Measurements from ENCODE around the gene GOLGA3. TPM values are rescaled to one million over a fixed set of nuclear protein-coding genes. Genes with fewer than 3 reads are reported as not detected.
"Not testable (repeated sequence)": the region's sequence is repeated elsewhere in the genome, so short reads cannot be mapped to it uniquely, and the experiment has no call there.

GOLGA3 gene
- total RNA-seq, 5 donors from 2014 or later (not counting 1 experiment from before 2014, with no cell fraction given), result 49.1 to 77.9 (median 67.4) TPM

GRCh38 chr12:132872073-132872855 is 43.6 kb upstream of the GOLGA3 start:
- Mint-ChIP-seq H3K27me3 (no peaks in the 10 kb centered on the region), H3K36me3 (peaks cover 50% of the 10 kb centered on the region), H3K27ac (peak overlapping the region; percentile 90 to 92), H3K4me1 (peaks cover 24 to 31% (median 28%) of the 10 kb centered on the region in 3 donors), H3K4me3 (peak overlapping the region; percentile 40 to 75 (median 47)), H3K9me3 (no peaks in the 10 kb centered on the region)
- H3K27ac ChIP-seq (ENCODE audit: low read length), result peak overlapping the region; percentile 26
- H3K9me3 ChIP-seq, result no peaks in the 10 kb centered on the region
- ChIA-PET CTCF (no interaction called here), POLR2A (no interaction called here)
- H3K4me3 ChIP-seq (ENCODE audit: control insufficient read depth in 1 of 2, extremely low read depth in 1 of 2, low read length in 1 of 2), result no peak overlapping the region
- no peaks in the 10 kb centered on the region for H3K27me3 ChIP-seq (replicated peaks in 1 of 2; ENCODE audit: control insufficient read depth in 2 of 2, extremely low read depth in 1 of 2, insufficient read depth in 2 of 2, low read length in 1 of 2)
- H3K36me3 ChIP-seq (ENCODE audit: control insufficient read depth in 2 of 2, extremely low read depth in 1 of 2, insufficient read depth in 1 of 2, low read length in 1 of 2), result peaks cover 11 to 69% of the 10 kb centered on the region in 2 donors
- DNase-seq (peak in 4 of 35 experiments; percentile 7 to 20 (median 10)), ATAC-seq (replicated peaks in 1 of 4) (peak; percentile 10 to 58 (median 21))
- WGBS (ENCODE audit: insufficient coverage), result 81% methylated on average over 9 of the region's 21 CpGs
- H3K4me1 ChIP-seq (ENCODE audit: control insufficient read depth in 1 of 2, extremely low read depth in 1 of 2, insufficient read depth in 2 of 2, low read length in 2 of 2), result peaks cover 17 to 30% of the 10 kb centered on the region in 2 experiments

DNA sequence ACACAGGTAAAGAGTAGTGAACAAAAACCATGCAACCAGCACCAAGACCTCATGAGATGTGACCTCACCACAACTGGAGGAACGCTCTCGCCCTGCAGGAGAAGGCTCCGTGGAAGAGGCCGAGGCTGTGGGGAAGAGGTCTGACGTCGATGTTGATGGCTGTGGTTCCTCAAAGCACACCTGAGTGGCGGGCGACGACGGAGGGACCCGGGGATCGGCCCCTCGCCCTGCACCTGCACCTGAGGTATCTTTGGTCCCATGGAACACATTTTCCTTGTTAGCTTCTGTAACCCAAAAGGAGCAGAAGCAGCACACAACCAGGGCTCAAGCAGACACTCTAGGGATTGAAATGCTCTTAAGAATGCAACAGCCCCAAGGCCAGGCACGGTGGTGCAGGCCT is 40.9 kb upstream of the GOLGA3 start:
- Histone ChIP-seq H3K36me3 (ENCODE audit: control insufficient read depth in 2 of 2, extremely low read depth in 1 of 2, insufficient read depth in 1 of 2, low read length in 1 of 2) (peaks cover 6 to 73% of the 10 kb centered on the region in 2 donors), H3K27ac (ENCODE audit: low read length) (no peak overlapping the region), H3K4me3 (ENCODE audit: control insufficient read depth in 1 of 2, extremely low read depth in 1 of 2, low read length in 1 of 2) (no peak overlapping the region), H3K9me3 (no peaks in the 10 kb centered on the region), H3K4me1 (ENCODE audit: control insufficient read depth in 1 of 2, extremely low read depth in 1 of 2, insufficient read depth in 2 of 2, low read length in 2 of 2) (peaks cover 28 to 41% of the 10 kb centered on the region in 2 experiments), H3K27me3 (replicated peaks in 1 of 2; ENCODE audit: control insufficient read depth in 2 of 2, extremely low read depth in 1 of 2, insufficient read depth in 2 of 2, low read length in 1 of 2) (no peaks in the 10 kb centered on the region)
- DNase-seq, result no peak
- no peak for ATAC-seq (replicated peaks in 1 of 4)
- Mint-ChIP-seq H3K9me3 (no peaks in the 10 kb centered on the region), H3K4me3 (no peak overlapping the region), H3K27ac (no peak overlapping the region), H3K27me3 (no peaks in the 10 kb centered on the region), H3K36me3 (peaks cover 50% of the 10 kb centered on the region), H3K4me1 (peaks cover 31 to 42% (median 41%) of the 10 kb centered on the region in 3 donors)
- ChIA-PET CTCF (no interaction called here), POLR2A (no interaction called here)
- WGBS (ENCODE audit: insufficient coverage), result 82% methylated on average over 14 of the region's 14 CpGs

DNA sequence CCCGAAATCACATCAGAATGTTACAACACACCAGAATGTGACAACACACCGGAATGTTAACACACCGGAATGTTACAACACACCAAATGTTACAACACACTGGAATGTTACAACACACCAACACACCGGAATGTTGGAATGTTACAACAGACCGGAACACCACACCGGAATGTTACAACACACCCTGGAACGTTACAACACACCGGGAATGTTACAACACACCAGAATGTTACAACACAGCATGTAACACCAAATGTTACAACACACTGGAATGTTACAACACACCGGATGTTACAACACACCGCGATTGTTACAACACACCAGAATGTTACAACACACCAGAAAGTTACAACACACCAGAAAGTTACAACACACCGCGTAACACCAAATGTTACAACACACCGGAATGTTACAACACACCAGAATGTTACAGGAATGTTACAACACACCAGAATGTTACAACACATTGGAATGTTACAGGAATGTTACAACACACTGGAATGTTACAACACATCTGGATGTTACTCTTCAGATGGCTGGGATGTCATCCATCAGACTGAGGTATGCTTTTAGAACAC is 37.7 kb upstream of the GOLGA3 start:
- H3K27ac ChIP-seq (ENCODE audit: low read length), result no peak overlapping the region
- ChIA-PET CTCF (interaction anchor here in 1 of 2 donors (1.8 kb wide), 1 partner anchor 38 kb away, joined by 5 read pairs; no protein-coding TSS in a partner anchor), POLR2A (no interaction called here)
- H3K4me1 ChIP-seq (ENCODE audit: control insufficient read depth in 1 of 2, extremely low read depth in 1 of 2, insufficient read depth in 2 of 2, low read length in 2 of 2), result peaks cover 17 to 19% of the 10 kb centered on the region in 2 experiments
- peak overlapping the region; percentile 89 to 97 for H3K27ac Mint-ChIP-seq
- ATAC-seq (replicated peaks in 1 of 4) (no peak), DNase-seq (no peak)
- H3K27me3 ChIP-seq (replicated peaks in 1 of 2; ENCODE audit: control insufficient read depth in 2 of 2, extremely low read depth in 1 of 2, insufficient read depth in 2 of 2, low read length in 1 of 2), result no peaks in the 10 kb centered on the region
- peaks cover 17 to 21% (median 20%) of the 10 kb centered on the region in 3 donors for H3K4me1 Mint-ChIP-seq
- H3K36me3 ChIP-seq (ENCODE audit: control insufficient read depth in 2 of 2, extremely low read depth in 1 of 2, insufficient read depth in 1 of 2, low read length in 1 of 2), result peaks cover 9 to 66% of the 10 kb centered on the region in 2 donors
- H3K27me3 Mint-ChIP-seq, result no peaks in the 10 kb centered on the region
- H3K9me3 ChIP-seq, result no peaks in the 10 kb centered on the region
- peaks cover 36% of the 10 kb centered on the region for H3K36me3 Mint-ChIP-seq
- no peak overlapping the region for H3K4me3 ChIP-seq (ENCODE audit: control insufficient read depth in 1 of 2, extremely low read depth in 1 of 2, low read length in 1 of 2)
- 98% methylated on average over 10 of the region's 14 CpGs for WGBS (ENCODE audit: insufficient coverage)
- H3K4me3 Mint-ChIP-seq, result peak overlapping the region in 1 of 3 donors; percentile 58
- H3K9me3 Mint-ChIP-seq, result no peaks in the 10 kb centered on the region

GRCh38 chr12:132861558-132861957 is 32.9 kb upstream of the GOLGA3 start:
- H3K27ac Mint-ChIP-seq, result no peak overlapping the region
- Histone ChIP-seq H3K4me3 (ENCODE audit: control insufficient read depth in 1 of 2, extremely low read depth in 1 of 2, low read length in 1 of 2) (no peak overlapping the region), H3K27me3 (replicated peaks in 1 of 2; ENCODE audit: control insufficient read depth in 2 of 2, extremely low read depth in 1 of 2, insufficient read depth in 2 of 2, low read length in 1 of 2) (no peaks in the 10 kb centered on the region), H3K9me3 (no peaks in the 10 kb centered on the region), H3K4me1 (ENCODE audit: control insufficient read depth in 1 of 2, extremely low read depth in 1 of 2, insufficient read depth in 2 of 2, low read length in 2 of 2) (peaks cover 8 to 11% of the 10 kb centered on the region in 2 experiments), H3K36me3 (ENCODE audit: control insufficient read depth in 2 of 2, extremely low read depth in 1 of 2, insufficient read depth in 1 of 2, low read length in 1 of 2) (peaks cover 12 to 72% of the 10 kb centered on the region in 2 donors), H3K27ac (ENCODE audit: low read length) (no peak overlapping the region)
- POLR2A ChIA-PET, result no interaction called here
- ATAC-seq (replicated peaks in 1 of 4), result no peak
- DNase-seq, result no peak
- H3K9me3 Mint-ChIP-seq, result no peaks in the 10 kb centered on the region
- H3K4me3 Mint-ChIP-seq, result no peak overlapping the region
- peaks cover 34% of the 10 kb centered on the region for H3K36me3 Mint-ChIP-seq
- H3K27me3 Mint-ChIP-seq, result no peaks in the 10 kb centered on the region
- 95% methylated on average over 6 of the region's 8 CpGs for WGBS (ENCODE audit: insufficient coverage)
- peaks cover under 1 to 8% (median 5%) of the 10 kb centered on the region in 3 donors for H3K4me1 Mint-ChIP-seq
- CTCF ChIA-PET, result no interaction called here

- peaks cover 0 to 4% of the 10 kb centered on the region in 2 experiments for H3K4me1 ChIP-seq (ENCODE audit: control insufficient read depth in 1 of 2, extremely low read depth in 1 of 2, insufficient read depth in 2 of 2, low read length in 2 of 2)
- H3K36me3 ChIP-seq (ENCODE audit: control insufficient read depth in 2 of 2, extremely low read depth in 1 of 2, insufficient read depth in 1 of 2, low read length in 1 of 2), result peaks cover 12 to 72% of the 10 kb centered on the region in 2 donors
- ChIA-PET CTCF (no interaction called here), POLR2A (no interaction called here)
- H3K27me3 Mint-ChIP-seq, result no peaks in the 10 kb centered on the region
- 98% methylated on average over 17 of the region's 18 CpGs for WGBS (ENCODE audit: insufficient coverage)
- no peak overlapping the region for H3K4me3 ChIP-seq (ENCODE audit: control insufficient read depth in 1 of 2, extremely low read depth in 1 of 2, low read length in 1 of 2)
- no peak for DNase-seq
- H3K9me3 Mint-ChIP-seq, result no peaks in the 10 kb centered on the region
- H3K27ac Mint-ChIP-seq, result peak overlapping the region in 1 of 2 donors; percentile 18
- no peak for ATAC-seq (replicated peaks in 1 of 4)
- no peaks in the 10 kb centered on the region for H3K9me3 ChIP-seq
- H3K4me1 Mint-ChIP-seq, result no peaks in the 10 kb centered on the region
- H3K27me3 ChIP-seq (replicated peaks in 1 of 2; ENCODE audit: control insufficient read depth in 2 of 2, extremely low read depth in 1 of 2, insufficient read depth in 2 of 2, low read length in 1 of 2), result no peaks in the 10 kb centered on the region
- no peak overlapping the region for H3K4me3 Mint-ChIP-seq
- no peak overlapping the region for H3K27ac ChIP-seq (ENCODE audit: low read length)
- H3K36me3 Mint-ChIP-seq, result peaks cover 42% of the 10 kb centered on the region
Measured at GRCh38 chr12:132858718-132859266, 30.1 kb upstream of the GOLGA3 start.

- DNase-seq; H3K4me1 ChIP-seq (ENCODE audit: control insufficient read depth in 1 of 2, extremely low read depth in 1 of 2, insufficient read depth in 2 of 2, low read length in 2 of 2); ATAC-seq (replicated peaks in 1 of 4); H3K4me1 Mint-ChIP-seq; H3K9me3 Mint-ChIP-seq; POLR2A ChIA-PET; H3K9me3 ChIP-seq; H3K27ac Mint-ChIP-seq; H3K4me3 ChIP-seq (ENCODE audit: control insufficient read depth in 1 of 2, extremely low read depth in 1 of 2, low read length in 1 of 2); CTCF ChIA-PET; H3K27ac ChIP-seq (ENCODE audit: low read length); H3K4me3 Mint-ChIP-seq; H3K27me3 Mint-ChIP-seq; H3K27me3 ChIP-seq (replicated peaks in 1 of 2; ENCODE audit: control insufficient read depth in 2 of 2, extremely low read depth in 1 of 2, insufficient read depth in 2 of 2, low read length in 1 of 2): not testable (repeated sequence)
- peaks cover 22 to 83% of the 10 kb centered on the region in 2 donors for H3K36me3 ChIP-seq (ENCODE audit: control insufficient read depth in 2 of 2, extremely low read depth in 1 of 2, insufficient read depth in 1 of 2, low read length in 1 of 2)
- WGBS (ENCODE audit: insufficient coverage), result 98% methylated on average over 19 of the region's 21 CpGs
- H3K36me3 Mint-ChIP-seq, result peaks cover 50% of the 10 kb centered on the region
Measured at GRCh38 chr12:132857019-132857418, 28.4 kb upstream of the GOLGA3 start.

Data from T-cell (primary cell).